Brain microvascular endothelial cell (primary cell): Measurements from ENCODE around the gene HSPA12B.

ENCODE experiments used
- DNase-seq: peaks from one replicate; pipeline ENCODE4 v3.0.0-alpha.2; 2020
- H3K27ac ChIP-seq: fragments of 250-450 bp; sonication (Bioruptor Pico); 2 replicates; pipeline ENCODE4 v1.5.1; 2020; ENCODE audit warnings: mild to moderate bottlenecking, moderate library complexity
- H3K27me3 ChIP-seq: fragments of 250-450 bp; sonication (Bioruptor Pico); replicated peaks from 2 replicates; pipeline ENCODE4 v1.5.1; 2020; ENCODE audit warnings: mild to moderate bottlenecking
- H3K36me3 ChIP-seq: fragments of 250-450 bp; sonication (Bioruptor Pico); replicated peaks from 2 replicates; pipeline ENCODE4 v1.5.1; 2020; ENCODE audit warnings: mild to moderate bottlenecking
- H3K4me3 ChIP-seq: 2 replicates; pipeline ENCODE4 v1.5.1; 2011; ENCODE audit warnings: low read depth, mild to moderate bottlenecking, control low read depth, low read length, moderate library complexity
- CTCF ChIP-seq: IDR thresholded peaks from 2 replicates; pipeline ENCODE4 v1.5.1; 2011; ENCODE audit warnings: low read depth, mild to moderate bottlenecking, moderate library complexity, low read length, control low read depth, inconsistent platforms; ENCODE audit errors: missing control alignments
- in situ Hi-C: cut with HindIII; loops from 2 replicates; pipeline ENCODE4 v1.10.0; 2017; ENCODE audit warnings: low sequenced_read_pairs, low pct_ligation_motif_present

HSPA12B gene

GRCh38 chr20:3753501-3754275 lies 21.2 kb downstream of the HSPA12B start:
- no peaks in the 10 kb centered on the region for H3K27me3 ChIP-seq
- H3K27ac ChIP-seq = no peak overlapping the region
- in situ Hi-C loops = no loop called here
- H3K4me3 ChIP-seq = no peak overlapping the region
- H3K36me3 ChIP-seq = peaks cover 12% of the 10 kb centered on the region
- no peak for TF ChIP-seq CTCF
- DNase-seq = no peak

DNA sequence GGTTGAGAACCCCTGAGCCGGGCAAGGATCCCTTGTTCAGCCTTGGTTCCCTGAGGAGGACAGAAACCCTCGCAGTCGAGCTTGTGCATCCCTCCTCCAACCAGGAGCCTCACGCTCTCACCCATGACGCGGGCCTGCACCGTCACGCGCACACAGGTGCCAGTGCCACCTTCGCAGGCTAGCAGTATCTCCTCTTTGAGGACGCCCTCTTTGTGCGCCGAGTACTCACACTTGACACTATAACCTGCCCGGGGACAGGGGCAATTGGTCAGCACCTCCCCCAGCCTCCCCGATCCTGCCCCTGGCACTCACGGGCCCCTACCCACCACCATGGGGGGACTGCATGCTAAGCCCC lies 21.8 kb downstream of the HSPA12B start:
- in situ Hi-C loops = no loop called here
- peaks cover 12% of the 10 kb centered on the region for H3K36me3 ChIP-seq
- H3K4me3 ChIP-seq = no peak overlapping the region

GRCh38 chr20:3755269-3755668 lies 22.8 kb downstream of the HSPA12B start:
- Histone ChIP-seq H3K27ac (no peak overlapping the region), H3K4me3 (no peak overlapping the region), H3K36me3 (peaks cover 12% of the 10 kb centered on the region), H3K27me3 (no peaks in the 10 kb centered on the region)
- no peak for TF ChIP-seq CTCF
- no peak for DNase-seq
- in situ Hi-C loops = no loop called here

More for the DNA sequence above, 21.8 kb downstream of the HSPA12B start:
- Histone ChIP-seq H3K27ac (no peak overlapping the region), H3K27me3 (no peaks in the 10 kb centered on the region)
- no peak for TF ChIP-seq CTCF
- no peak for DNase-seq

GRCh38 chr20:3755814-3756480 lies 23.5 kb downstream of the HSPA12B start:
- no peak overlapping the region for H3K27ac ChIP-seq
- TF ChIP-seq CTCF = no peak
- H3K27me3 ChIP-seq = no peaks in the 10 kb centered on the region
- H3K36me3 ChIP-seq = peaks cover 12% of the 10 kb centered on the region
- no peak for DNase-seq
- in situ Hi-C loops = no loop called here
- no peak overlapping the region for H3K4me3 ChIP-seq

GRCh38 chr20:3757268-3757667 lies 24.8 kb downstream of the HSPA12B start:
- no peak for DNase-seq
- H3K27ac ChIP-seq = no peak overlapping the region
- in situ Hi-C loops = no loop called here
- no peak for TF ChIP-seq CTCF
- H3K4me3 ChIP-seq = no peak overlapping the region
- H3K36me3 ChIP-seq = peaks cover 16% of the 10 kb centered on the region
- H3K27me3 ChIP-seq = no peaks in the 10 kb centered on the region
